Fibroblast of the aortic adventitia (primary cell): ENCODE data around the gene TGFB1I1. TPM values are rescaled to one million over a fixed set of nuclear protein-coding genes. Genes with fewer than 3 reads are reported as not detected.
"Not testable (repeated sequence)": the region's sequence is repeated elsewhere in the genome, so short reads cannot be mapped to it uniquely, and the experiment has no call there.

Experiments
- DNase-seq: peaks from one replicate; pipeline ENCODE4 v3.0.0-alpha.2; 2010; ENCODE audit warnings: low read depth
- H3K4me3 ChIP-seq: 2 replicates; pipeline ENCODE4 v1.5.1; 2011; ENCODE audit warnings: low read depth, mild to moderate bottlenecking, control low read depth, low read length, moderate library complexity
- total RNA-seq: library from RNA; depleted of rRNA; stranded (reverse); fragments of >200 nt; gene quantifications from 2 replicates; pipeline ENCODE4 v1.2.3, GENCODE V29; 2012; ENCODE audit warnings: low replicate concordance
- TF ChIP-seq, protein P1 (sequence below): IDR thresholded peaks from 2 replicates; pipeline ENCODE4 v1.5.1; 2011; ENCODE audit warnings: mild to moderate bottlenecking, low read length, control low read depth, inconsistent platforms; ENCODE audit not compliant: insufficient read depth

Gene TGFB1I1
- total RNA-seq, 1 donor = 56.7 TPM

- no peak overlapping the region for H3K4me3 ChIP-seq
- no peak for DNase-seq
- TF ChIP-seq, protein P1, sequence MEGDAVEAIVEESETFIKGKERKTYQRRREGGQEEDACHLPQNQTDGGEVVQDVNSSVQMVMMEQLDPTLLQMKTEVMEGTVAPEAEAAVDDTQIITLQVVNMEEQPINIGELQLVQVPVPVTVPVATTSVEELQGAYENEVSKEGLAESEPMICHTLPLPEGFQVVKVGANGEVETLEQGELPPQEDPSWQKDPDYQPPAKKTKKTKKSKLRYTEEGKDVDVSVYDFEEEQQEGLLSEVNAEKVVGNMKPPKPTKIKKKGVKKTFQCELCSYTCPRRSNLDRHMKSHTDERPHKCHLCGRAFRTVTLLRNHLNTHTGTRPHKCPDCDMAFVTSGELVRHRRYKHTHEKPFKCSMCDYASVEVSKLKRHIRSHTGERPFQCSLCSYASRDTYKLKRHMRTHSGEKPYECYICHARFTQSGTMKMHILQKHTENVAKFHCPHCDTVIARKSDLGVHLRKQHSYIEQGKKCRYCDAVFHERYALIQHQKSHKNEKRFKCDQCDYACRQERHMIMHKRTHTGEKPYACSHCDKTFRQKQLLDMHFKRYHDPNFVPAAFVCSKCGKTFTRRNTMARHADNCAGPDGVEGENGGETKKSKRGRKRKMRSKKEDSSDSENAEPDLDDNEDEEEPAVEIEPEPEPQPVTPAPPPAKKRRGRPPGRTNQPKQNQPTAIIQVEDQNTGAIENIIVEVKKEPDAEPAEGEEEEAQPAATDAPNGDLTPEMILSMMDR = no peak
Observed at GRCh38 chr16:31499928-31500327, 28.0 kb downstream of the TGFB1I1 start.

- no peak overlapping the region for H3K4me3 ChIP-seq
- TF ChIP-seq, protein P1 = no peak
- DNase-seq = no peak
Observed at GRCh38 chr16:31501226-31501965, 29.4 kb downstream of the TGFB1I1 start.

- no peak for DNase-seq
- TF ChIP-seq, protein P1 = no peak
- H3K4me3 ChIP-seq = no peak overlapping the region
Observed at GRCh38 chr16:31501966-31502348, 30.0 kb downstream of the TGFB1I1 start.

GRCh38 chr16:31502981-31503380 is 31.0 kb downstream of the TGFB1I1 start:
- DNase-seq = no peak
- TF ChIP-seq, protein P1 = no peak
- no peak overlapping the region for H3K4me3 ChIP-seq

- H3K4me3 ChIP-seq, DNase-seq: not testable (repeated sequence)
Observed at GRCh38 chr16:31503555-31503954, 31.6 kb downstream of the TGFB1I1 start.

DNA sequence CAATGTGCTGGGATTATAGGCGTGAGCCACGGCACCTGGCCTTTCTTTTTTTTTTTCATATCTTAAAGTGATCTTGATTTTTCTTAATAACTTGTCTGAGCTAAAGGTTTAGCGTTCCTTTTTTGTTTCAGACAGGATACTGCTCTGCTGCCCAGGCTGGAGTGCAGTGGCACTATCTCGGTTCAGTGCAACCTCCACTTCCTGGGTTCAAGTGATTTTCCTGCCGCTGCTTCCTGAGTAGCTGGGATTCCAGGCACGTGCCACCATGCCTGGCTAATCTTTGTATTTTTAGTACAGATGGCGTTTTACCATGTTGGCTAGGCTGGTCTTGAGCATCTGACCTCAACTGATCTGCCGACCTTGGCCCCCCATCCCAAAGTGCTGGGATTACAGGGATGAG is 32.2 kb downstream of the TGFB1I1 start:
- no peak overlapping the region for H3K4me3 ChIP-seq
- DNase-seq = no peak
- TF ChIP-seq, protein P1 = no peak

DNA sequence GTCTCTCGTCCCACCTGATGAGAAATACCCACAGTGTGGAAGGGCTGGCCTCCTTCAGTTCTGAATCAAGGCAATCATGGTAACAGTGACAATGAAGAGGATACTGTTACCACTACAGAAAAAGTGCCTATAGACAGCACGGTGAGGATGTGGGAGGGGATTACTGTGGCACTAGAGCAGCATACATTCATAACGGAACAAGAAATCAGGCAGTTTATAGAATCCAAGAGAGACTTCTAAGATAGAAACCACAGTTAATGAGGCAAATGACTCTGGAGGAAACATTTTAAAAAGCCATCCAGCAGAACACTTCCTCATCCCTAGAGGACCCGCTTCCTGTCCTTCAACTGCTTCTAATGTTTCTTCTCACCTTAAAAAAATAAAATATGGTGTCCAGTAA is 33.5 kb downstream of the TGFB1I1 start:
- TF ChIP-seq, protein P1 = no peak
- DNase-seq = no peak
- no peak overlapping the region for H3K4me3 ChIP-seq
